Muscle of back (tissue), 11 donors: ENCODE results near the gene RALA. TPM values are rescaled to one million over a fixed set of nuclear protein-coding genes. Genes with fewer than 3 reads are reported as not detected.
A peak's percentile ranks its signal among the peaks of the same experiment; 100 is the strongest.
"Not testable (repeated sequence)": the region's sequence is repeated elsewhere in the genome, so short reads cannot be mapped to it uniquely, and the experiment has no call there.

Experiments used
- DNase-seq, 3 donors: peaks; one replicate each; pipeline versions ENCODE4 v3.0.0 to v3.0.0-alpha.2; 2013
- polyA plus RNA-seq, 10 donors: library from polyadenylated mRNA; unstranded; fragments of 120-200 nt; gene quantifications; one replicate each; pipeline ENCODE4 v1.2.1, GENCODE V29; 2013; ENCODE audit not compliant: insufficient read length in 10 of 10

RALA gene
- polyA plus RNA-seq, 10 donors: 52.2 to 69.1 (median 56.7) TPM

- DNase-seq: no peak
Measured at GRCh38 chr7:39721919-39722597, 98.7 kb downstream of the RALA start.

GRCh38 chr7:39727231-39728012 lies 104.0 kb downstream of the RALA start:
- no peak for DNase-seq

- peak; percentile 97 to 99 (median 98) for DNase-seq
Measured at GRCh38 chr7:39732837-39733804, 109.7 kb downstream of the RALA start.

GRCh38 chr7:39733881-39734632 lies 110.7 kb downstream of the RALA start:
- peak; percentile 67 to 89 (median 89) for DNase-seq

DNA sequence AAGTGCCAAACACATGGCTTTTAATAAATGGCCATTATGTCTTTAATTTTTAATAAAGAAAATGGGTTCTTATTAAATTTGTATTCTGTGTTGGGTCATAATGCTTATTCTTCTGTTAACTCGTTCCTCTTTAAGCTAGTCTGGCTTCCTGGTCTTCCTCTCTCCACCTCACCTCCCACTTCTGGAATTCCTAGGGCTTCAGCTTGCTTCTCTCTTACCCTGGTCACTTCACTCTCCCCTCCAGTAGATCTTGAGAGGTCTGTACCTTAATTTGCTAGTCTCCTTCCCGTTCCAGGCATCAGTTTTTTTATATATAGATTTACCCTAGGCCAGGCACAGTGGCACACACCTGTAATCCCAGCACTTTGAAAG lies 111.2 kb downstream of the RALA start:
- DNase-seq: no peak

DNA sequence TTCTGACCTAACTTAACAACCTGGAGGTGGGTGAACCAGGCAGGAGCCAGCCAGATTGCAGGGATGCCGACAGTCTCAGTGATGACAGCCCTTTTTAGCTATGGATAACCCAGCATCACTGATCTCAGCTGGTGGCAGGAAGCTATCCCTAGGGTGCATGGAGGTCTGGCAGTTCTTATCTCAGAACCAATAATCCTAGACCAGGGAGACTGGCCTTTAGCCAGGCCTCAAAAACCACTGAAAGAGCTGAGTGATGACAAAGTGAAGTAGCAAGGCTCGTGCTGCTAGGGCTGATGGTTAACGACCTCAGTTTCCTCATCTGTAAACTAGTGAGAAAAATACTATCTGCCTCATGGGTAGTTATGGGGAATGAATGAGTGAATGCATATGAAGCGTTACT lies 112.5 kb downstream of the RALA start:
- peak in 1 of 3 donors; percentile 52 for DNase-seq

- DNase-seq: no peak
Measured at GRCh38 chr7:39741942-39742623, 118.7 kb downstream of the RALA start.

- DNase-seq: no peak
Measured at GRCh38 chr7:39744620-39745019, 121.2 kb downstream of the RALA start.

GRCh38 chr7:39745320-39745719 lies 121.9 kb downstream of the RALA start:
- no peak for DNase-seq

- peak; percentile 85 to 94 (median 90) for DNase-seq
Measured at GRCh38 chr7:39746103-39746819, 122.9 kb downstream of the RALA start.

- peak in 1 of 3 donors; percentile 47 for DNase-seq
Measured at GRCh38 chr7:39749177-39749576, 125.8 kb downstream of the RALA start.

DNA sequence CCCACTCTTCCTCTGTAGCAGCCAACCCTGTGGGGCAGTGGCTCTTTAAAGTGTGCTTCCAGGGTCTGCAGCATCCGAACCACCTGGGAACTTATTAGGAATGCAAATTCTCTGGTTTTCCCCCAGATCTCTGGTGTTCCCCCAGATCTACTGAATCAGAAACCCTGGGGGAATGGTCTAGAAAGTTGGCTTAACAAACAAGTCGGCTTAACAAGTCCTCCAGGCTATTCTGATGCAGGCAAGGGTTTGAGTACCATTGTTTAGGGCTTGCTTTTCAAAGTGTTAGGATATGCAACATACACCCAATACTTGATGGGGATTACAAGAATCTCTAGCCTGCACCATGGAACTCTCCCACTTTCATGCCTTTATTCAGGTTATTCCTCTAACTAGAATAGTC lies 126.3 kb downstream of the RALA start:
- DNase-seq: no peak

GRCh38 chr7:39750253-39751077 lies 127.1 kb downstream of the RALA start:
- DNase-seq: no peak

DNA sequence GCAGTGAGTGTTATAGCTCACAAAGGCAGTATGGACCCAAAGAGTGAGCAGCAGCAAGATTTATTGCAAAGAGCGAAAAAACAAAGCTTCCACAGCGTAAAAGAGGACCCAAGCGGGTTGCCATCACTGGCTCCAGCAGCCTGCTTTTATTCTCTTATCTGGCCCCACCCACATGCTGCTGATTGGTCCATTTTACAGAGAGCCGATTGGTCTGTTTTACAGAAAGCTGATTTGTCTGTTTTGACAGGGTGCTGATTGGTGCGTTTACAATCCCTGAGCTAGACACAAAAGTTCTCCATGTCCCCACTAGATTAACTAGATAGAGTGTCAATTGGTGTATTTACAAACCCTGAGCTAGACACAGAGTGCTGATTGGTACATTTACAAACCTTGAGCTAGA lies 129.9 kb downstream of the RALA start:
- DNase-seq: not testable (repeated sequence)

DNA sequence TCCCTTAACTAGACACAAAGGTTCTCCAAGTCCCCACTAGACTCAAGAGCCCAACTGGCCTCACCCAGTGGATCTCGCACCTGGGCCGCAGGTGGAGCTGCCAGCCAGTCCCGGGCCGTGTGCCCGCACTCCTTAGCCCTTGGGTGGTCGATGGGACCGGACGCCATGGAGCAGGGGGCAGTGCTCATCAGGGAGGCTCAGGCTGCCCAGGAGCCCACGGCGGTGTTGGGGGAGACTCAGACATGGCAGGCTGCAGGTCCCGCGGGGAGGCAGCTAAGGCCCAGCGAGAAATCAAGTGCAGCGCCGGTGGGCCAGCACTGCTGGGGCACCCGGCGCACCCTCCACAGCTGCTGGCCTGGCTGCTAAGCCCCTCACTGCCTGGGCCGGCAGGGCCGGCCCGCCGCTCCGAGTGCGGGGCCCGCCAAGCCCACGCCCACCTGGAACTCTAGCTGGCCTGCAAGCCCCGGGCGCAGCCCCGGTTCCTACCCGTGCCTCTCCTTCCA lies 130.5 kb downstream of the RALA start:
- DNase-seq: no peak

DNA sequence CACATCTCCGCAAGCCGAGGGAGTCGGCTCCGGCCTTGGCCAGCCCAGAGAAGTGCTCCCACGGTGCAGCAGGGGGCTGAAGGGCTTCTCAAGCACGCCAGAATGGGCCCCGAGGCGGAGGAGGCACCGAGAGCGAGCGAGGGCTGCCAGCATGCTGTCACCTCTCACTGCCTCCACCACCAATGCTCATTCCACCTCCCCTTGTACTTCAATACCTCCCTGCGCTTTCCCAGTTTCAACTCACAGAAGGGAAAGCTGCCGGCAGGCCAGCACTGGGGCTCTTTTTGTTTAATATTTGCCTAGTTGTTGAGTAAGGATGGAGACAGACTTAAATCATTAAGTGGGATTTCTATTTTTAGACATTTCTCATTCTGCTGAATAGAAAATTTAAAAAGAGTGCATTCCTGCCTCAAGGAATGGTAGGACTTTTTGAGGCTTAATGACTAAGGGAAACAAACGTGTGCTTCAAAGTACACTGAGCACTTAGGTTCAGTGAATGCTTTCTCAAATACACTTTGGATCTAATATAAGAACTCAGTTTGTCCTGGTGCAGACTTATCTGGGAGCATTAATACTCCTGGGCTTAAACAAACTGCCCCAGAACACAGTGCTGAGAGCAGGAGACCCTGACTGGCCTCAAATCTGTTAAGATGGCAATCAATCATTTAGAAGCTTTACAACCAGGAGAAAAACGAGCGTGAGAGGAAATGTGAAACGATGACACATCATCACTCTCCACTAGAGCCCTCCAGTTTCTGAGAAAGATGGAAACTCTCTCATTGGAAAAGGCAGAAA lies 131.2 kb downstream of the RALA start:
- peak in 2 of 3 donors; percentile 57 to 66 for DNase-seq

GRCh38 chr7:39757604-39758003 lies 134.2 kb downstream of the RALA start:
- DNase-seq: peak in 1 of 3 donors; percentile 28
